GM18519 (cell line): ENCODE measurements around the gene TOB2.

Source experiments
- ATAC-seq: cut with Tn5 transposase; IDR thresholded peaks from one replicate; pipeline ENCODE4 v1.9.1; 2021; ENCODE audit warnings: mild to moderate bottlenecking, moderate library complexity; ENCODE audit not compliant: unreplicated experiment, low FRiP score

Gene TOB2

GRCh38 chr22:41395531-41396240 is 50.9 kb downstream of the TOB2 start:
- no peak for ATAC-seq

GRCh38 chr22:41394012-41394356 is 52.6 kb downstream of the TOB2 start:
- no peak for ATAC-seq

DNA sequence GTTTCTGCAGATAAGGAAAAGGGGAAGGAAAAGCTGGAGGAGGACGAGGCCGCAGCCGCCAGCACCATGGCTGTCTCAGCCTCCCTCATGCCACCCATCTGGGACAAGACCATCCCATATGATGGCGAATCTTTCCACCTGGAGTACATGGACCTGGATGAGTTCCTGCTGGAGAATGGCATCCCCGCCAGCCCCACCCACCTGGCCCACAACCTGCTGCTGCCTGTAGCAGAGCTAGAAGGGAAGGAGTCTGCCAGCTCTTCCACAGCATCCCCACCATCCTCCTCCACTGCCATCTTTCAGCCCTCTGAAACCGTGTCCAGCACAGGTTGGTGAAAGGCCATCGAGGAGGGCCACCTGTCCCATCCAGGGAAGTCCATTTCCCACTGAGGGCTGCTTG is 59.3 kb downstream of the TOB2 start:
- no peak for ATAC-seq

- ATAC-seq: no peak
Observed at GRCh38 chr22:41384128-41384527, 62.5 kb downstream of the TOB2 start.
